GM12801 (cell line): ENCODE measurements around the gene VWA5B2.

Source experiments
- TF ChIP-seq, protein P1 (sequence below): IDR thresholded peaks from one replicate; pipeline ENCODE4 v1.5.1; 2011; ENCODE audit warnings: control low read depth; ENCODE audit not compliant: insufficient read length; ENCODE audit errors: extremely low read depth

Gene VWA5B2

DNA sequence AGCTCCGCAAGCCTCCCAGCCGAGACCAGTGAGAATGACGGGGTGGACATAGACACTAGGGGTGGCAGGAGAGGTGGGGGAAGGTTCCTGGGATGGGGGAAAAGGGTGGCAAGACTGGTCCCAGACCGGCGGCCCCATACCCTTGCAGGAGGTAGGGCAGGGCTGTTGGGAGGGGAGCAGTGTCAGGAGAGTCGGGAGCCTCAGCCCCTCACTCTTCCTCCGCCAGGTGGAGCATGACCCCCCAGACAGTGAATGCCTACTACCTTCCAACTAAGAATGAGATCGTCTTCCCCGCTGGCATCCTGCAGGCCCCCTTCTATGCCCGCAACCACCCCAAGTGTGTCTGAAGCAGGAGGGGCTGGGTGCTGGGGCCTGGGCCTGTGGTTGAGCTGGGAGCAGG, 60.9 kb downstream of the VWA5B2 start:
- TF ChIP-seq, protein P1, sequence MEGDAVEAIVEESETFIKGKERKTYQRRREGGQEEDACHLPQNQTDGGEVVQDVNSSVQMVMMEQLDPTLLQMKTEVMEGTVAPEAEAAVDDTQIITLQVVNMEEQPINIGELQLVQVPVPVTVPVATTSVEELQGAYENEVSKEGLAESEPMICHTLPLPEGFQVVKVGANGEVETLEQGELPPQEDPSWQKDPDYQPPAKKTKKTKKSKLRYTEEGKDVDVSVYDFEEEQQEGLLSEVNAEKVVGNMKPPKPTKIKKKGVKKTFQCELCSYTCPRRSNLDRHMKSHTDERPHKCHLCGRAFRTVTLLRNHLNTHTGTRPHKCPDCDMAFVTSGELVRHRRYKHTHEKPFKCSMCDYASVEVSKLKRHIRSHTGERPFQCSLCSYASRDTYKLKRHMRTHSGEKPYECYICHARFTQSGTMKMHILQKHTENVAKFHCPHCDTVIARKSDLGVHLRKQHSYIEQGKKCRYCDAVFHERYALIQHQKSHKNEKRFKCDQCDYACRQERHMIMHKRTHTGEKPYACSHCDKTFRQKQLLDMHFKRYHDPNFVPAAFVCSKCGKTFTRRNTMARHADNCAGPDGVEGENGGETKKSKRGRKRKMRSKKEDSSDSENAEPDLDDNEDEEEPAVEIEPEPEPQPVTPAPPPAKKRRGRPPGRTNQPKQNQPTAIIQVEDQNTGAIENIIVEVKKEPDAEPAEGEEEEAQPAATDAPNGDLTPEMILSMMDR: no peak

DNA sequence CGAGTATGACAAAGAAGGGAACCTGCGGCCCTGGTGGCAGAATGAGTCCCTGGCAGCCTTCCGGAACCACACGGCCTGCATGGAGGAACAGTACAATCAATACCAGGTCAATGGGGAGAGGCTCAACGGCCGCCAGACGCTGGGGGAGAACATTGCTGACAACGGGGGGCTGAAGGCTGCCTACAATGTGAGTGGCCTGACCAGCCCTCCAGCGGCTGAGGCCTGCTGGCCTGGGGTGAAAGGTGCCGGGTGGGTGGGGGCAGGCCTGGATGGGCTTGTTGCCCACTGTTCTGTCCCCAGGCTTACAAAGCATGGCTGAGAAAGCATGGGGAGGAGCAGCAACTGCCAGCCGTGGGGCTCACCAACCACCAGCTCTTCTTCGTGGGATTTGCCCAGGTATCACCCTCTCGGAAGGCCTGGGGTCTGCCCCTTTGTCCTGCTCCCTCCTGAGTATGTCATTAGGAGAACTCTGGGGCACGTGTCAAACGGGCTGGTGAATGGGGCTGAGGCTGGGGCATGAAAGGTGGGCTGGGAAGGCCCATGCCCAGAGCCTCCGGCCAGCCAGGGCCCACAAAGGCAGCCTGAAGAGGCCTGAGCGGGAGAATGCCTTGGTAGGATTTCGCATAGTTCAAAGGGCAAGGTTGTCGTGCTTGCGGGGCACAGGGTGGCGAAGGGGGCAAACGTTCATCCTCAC, 61.8 kb downstream of the VWA5B2 start:
- TF ChIP-seq, protein P1: no peak
